C4-2B (cell line): ENCODE measurements around the gene PTGS2.

Source experiments
- H3K27ac ChIP-seq: fragments of 450-650 bp; 2 replicates; pipeline ENCODE4 v1.5.1; 2017
- ZFX ChIP-seq: fragments of 450-650 bp; IDR thresholded peaks from 2 replicates; pipeline ENCODE4 v1.6.1; 2017
- TF ChIP-seq, protein P1 (sequence below): fragments of 450-650 bp; conservative IDR thresholded peaks from 2 replicates; pipeline ENCODE4 v1.5.1; 2017; ENCODE audit warnings: mild to moderate bottlenecking

Gene PTGS2

DNA sequence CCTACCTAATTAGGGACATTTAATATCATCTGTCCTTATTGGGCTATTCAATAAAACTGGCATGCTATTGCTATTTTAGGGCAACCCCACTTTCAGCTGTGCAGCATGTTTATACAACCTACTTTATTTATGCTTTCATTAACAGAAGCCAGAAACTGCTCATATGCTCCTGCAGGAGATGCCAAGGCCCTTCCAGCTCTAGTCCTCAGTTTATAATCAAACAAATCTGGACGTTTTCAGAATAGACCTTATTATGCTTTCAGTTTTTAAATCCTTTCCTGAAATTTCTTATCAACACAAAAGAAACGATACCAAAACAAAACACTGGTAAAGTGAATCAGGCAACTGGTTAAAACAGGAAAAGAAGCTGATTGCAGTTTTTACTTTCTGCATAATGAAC lies 53.2 kb downstream of the PTGS2 start:
- H3K27ac ChIP-seq, result no peak overlapping the region
- no peak for TF ChIP-seq ZFX
- TF ChIP-seq, protein P1, sequence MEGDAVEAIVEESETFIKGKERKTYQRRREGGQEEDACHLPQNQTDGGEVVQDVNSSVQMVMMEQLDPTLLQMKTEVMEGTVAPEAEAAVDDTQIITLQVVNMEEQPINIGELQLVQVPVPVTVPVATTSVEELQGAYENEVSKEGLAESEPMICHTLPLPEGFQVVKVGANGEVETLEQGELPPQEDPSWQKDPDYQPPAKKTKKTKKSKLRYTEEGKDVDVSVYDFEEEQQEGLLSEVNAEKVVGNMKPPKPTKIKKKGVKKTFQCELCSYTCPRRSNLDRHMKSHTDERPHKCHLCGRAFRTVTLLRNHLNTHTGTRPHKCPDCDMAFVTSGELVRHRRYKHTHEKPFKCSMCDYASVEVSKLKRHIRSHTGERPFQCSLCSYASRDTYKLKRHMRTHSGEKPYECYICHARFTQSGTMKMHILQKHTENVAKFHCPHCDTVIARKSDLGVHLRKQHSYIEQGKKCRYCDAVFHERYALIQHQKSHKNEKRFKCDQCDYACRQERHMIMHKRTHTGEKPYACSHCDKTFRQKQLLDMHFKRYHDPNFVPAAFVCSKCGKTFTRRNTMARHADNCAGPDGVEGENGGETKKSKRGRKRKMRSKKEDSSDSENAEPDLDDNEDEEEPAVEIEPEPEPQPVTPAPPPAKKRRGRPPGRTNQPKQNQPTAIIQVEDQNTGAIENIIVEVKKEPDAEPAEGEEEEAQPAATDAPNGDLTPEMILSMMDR, result no peak

- TF ChIP-seq, protein P1, result no peak
- TF ChIP-seq ZFX, result no peak
- H3K27ac ChIP-seq, result no peak overlapping the region
Observed at GRCh38 chr1:186626356-186626932, 53.8 kb downstream of the PTGS2 start.

DNA sequence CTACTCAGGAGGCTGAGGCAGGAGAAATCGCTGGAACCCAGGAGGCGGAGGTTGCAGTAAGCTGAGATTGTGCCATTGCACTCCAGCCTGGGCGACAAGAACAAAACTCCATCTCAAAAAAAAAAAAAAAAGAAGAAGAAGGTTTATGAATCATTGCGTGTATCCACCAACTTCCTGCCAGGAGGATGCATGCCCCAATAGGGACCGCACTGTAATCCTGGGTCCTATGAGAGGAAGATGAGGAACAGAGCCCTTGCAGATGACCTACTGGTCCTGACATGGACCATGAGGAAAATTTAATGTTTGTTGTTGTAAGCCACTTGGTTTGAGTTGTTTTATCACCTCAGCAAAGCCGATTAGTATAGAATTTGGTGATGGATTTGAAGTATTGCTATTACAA lies 56.7 kb downstream of the PTGS2 start:
- TF ChIP-seq, protein P1, result no peak
- no peak for TF ChIP-seq ZFX

More for the DNA sequence above, 56.7 kb downstream of the PTGS2 start:
- H3K27ac ChIP-seq, result no peak overlapping the region
